ENCODE measurements around the gene RNF26.

DNA sequence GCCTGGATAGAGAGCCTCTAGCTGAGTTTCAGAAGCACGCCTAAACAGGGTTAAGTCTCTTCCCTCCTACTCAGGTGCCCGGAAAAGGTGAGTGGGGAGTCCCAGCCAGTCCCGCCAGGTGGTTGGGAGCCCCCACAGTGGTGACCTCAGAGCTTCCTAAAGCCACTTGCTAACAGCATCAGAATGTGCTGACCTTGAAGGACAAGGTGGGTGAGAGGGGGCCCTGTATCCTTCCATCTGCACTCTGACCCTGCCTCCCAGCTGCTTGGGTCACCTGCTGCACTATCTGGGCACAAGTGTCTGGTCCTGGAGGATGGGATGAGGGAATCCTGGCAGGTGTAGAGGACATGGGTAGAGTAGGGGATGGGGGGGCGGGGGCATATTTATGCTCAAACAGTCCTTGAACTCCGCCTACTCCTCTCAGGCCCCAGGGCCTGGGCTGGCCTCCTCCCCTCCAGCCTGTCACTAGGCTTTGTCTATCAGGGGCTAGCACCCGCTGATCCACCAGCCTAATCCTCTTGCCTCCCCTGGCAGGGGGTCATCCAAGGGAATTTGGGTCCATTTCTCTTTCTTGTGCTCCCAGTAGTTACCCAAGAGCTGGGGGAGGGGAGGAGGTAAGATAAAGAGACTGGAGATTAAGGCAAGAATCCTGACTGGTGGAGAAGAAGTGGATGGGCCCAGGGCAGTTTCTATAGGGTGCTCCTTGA, 43.8 kb downstream of the RNF26 start:
- TF ChIP-seq, protein P1, sequence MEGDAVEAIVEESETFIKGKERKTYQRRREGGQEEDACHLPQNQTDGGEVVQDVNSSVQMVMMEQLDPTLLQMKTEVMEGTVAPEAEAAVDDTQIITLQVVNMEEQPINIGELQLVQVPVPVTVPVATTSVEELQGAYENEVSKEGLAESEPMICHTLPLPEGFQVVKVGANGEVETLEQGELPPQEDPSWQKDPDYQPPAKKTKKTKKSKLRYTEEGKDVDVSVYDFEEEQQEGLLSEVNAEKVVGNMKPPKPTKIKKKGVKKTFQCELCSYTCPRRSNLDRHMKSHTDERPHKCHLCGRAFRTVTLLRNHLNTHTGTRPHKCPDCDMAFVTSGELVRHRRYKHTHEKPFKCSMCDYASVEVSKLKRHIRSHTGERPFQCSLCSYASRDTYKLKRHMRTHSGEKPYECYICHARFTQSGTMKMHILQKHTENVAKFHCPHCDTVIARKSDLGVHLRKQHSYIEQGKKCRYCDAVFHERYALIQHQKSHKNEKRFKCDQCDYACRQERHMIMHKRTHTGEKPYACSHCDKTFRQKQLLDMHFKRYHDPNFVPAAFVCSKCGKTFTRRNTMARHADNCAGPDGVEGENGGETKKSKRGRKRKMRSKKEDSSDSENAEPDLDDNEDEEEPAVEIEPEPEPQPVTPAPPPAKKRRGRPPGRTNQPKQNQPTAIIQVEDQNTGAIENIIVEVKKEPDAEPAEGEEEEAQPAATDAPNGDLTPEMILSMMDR (IDR thresholded peaks at IDR 0.05) = no peak
- TF ChIP-seq RFX5 (IDR thresholded peaks at IDR 0.05; ENCODE audit: low read length) (no peak), POLR2AphosphoS5 (IDR thresholded peaks at IDR 0.05; ENCODE audit: low read depth, low read length) (no peak), EZH2phosphoT487 (IDR thresholded peaks at IDR 0.05; ENCODE audit: borderline replicate concordance, low read depth) (no peak), EP300 (IDR thresholded peaks at IDR 0.05; ENCODE audit: borderline replicate concordance in 1 of 2, low read depth in 1 of 2, low read length in 1 of 2) (no peak), RAD21 (IDR thresholded peaks at IDR 0.05; ENCODE audit: low read length) (no peak), SIN3A (IDR thresholded peaks at IDR 0.05; ENCODE audit: borderline replicate concordance, low read depth, low read length) (no peak), CHD2 (IDR thresholded peaks at IDR 0.05; ENCODE audit: low read length, partially characterized antibody) (no peak), NRF1 (IDR thresholded peaks at IDR 0.05; ENCODE audit: low read depth, low read length) (no peak), NFIC (IDR thresholded peaks at IDR 0.05; ENCODE audit: borderline replicate concordance) (no peak)
